Stimulated activated CD4-positive, alpha-beta T cell treated with anti-CD3 and anti-CD28 coated beads, TNF-alpha, amount 100 ng/mL, for 4 hours (primary cell): ENCODE results near the gene MXRA8.
A peak's percentile ranks its signal among the peaks of the same experiment; 100 is the strongest.
"Not testable (repeated sequence)": the region's sequence is repeated elsewhere in the genome, so short reads cannot be mapped to it uniquely, and the experiment has no call there.

Source experiments
- DNase-seq, 3 experiments: peaks; one replicate each; pipeline ENCODE4 v3.0.0-alpha.2; 2020; ENCODE audit warnings: low read depth in 3 of 3

MXRA8 gene

DNA sequence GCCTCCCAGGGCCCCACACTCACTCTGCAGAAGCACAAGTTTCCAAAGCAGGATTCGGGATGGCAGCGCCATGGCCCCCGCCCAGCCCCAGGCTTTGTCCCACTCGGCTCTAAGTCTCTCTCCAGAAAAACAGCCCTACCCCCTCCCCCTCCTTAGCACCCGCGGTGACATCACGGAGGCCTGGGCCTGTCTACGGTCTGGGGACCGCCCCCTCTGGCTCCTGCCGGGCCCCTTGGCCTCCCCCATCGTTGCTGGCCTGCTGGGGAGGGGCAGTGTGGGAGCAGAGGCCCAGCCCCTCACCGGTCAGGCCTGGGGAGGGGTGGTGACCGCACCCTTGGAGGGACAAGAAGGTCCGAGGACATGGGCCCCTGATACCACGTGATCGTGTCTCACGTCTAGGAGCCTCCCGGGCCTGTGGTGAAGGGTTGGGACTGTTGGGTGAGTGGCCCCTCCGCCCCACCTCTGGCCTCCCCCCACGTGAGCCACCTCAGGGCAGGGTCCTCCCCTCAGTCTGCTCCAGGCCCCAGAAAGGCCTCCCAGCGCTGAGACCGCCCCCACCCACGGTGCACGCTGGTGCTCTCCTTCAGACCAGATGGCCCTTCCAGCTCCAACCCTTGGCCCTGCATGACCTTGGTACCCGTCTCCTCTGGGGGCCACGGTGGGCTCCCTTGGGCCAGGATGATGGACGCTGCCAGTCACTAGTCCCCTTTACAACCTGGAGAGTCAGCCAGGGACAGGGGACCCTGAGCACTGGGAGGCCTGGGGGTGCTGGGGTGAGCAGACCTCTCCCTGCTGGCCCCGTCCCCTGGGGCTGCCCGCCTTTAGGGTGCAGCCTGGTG is at the start of gene MXRA8:
MXRA8 (minus strand) TSS at position 123 of the 839 bp plus-strand sequence; CDS start at position 72, 51 bp downstream.
- no peak for DNase-seq

- no peak for DNase-seq
Observed at GRCh38 chr1:1407636-1408318, 49.4 kb upstream of the MXRA8 start.

DNA sequence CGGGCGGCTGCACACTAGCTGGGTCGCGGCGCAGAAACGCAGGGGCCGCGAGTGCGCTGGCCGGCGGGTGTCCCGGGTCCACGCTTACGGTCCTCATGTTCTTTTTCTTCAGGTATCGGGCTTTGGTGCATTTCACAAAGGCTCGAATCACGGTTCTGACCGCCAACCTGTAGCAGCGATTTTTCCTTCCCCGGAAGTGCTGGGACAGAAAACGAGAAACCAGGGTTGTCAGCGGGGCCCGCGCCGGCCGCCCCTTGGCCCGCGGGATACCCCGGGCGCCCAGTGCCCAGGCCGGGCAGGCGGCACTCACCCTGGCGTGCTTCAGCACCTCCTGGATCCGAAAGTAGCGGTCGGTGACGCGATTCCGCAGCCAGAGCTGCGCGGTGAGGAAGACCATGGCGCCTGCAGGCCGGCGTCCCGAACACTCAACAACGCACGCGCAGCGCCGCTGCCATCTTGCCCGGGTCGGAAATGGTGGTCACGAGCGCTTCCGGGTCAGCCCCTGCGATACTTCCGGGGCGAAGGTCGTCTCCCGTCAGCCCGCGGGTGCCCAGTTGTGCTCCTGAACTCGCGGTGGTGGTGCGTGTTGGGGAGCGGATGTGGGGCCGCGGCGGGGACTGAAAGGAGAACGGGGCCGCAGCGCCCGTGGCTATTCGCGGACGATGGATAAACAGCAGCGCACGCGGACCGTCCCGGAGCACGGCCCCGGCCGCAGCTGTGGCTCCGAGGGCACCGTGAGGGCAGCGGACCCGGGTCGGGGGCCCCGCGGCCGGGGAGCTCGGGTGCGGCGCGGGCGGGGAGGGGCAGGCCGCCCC is 48.7 kb upstream of the MXRA8 start, which contains the start of gene MRPL20:
MRPL20 (minus strand) TSS at position 473 of the 815 bp plus-strand sequence; CDS start at position 397, 76 bp downstream.
- peak; percentile 87 to 92 (median 89) for DNase-seq

DNA sequence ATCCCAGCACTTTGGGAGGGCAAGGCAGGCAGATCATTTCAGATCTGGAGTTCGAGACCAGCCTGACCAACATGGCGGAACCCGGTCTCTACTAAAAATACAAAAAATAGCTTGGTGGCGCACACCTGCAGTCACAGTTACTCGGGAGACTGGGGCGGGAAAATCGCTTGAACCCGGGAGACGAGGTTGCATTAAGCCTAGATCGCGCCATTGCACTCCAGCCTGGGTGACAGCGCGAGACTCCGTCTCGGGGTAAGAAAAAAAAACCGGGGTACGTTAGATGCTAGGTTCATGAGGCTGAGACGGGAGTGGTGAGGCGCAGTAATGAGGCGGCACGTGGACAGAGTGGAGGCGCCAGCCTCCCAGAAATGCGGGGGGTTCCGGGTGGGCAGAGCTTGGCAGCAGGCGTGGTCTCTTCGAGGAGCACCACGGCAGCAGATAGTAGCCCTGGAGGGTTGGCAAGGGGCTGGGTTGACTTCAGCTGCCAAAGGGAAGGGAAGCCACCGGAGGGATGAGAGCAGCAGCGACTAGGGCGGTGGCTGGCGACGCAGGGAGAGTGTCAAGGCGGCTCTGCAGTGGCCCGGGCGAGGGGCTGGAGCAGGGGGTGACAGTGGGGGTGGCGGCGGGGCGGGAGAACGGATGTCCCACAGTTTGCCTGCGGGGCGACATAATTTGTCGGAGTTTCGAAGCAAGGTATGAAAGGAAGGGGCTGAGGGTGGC is 47.9 kb upstream of the MXRA8 start:
- no peak for DNase-seq

- no peak for DNase-seq
Observed at GRCh38 chr1:1403653-1404052, 45.3 kb upstream of the MXRA8 start.

GRCh38 chr1:1402901-1403392 is 44.6 kb upstream of the MXRA8 start:
- DNase-seq, result not testable (repeated sequence)

GRCh38 chr1:1402072-1402900 is 43.9 kb upstream of the MXRA8 start:
- DNase-seq, result no peak

- no peak for DNase-seq
Observed at GRCh38 chr1:1401457-1402010, 43.2 kb upstream of the MXRA8 start.

DNA sequence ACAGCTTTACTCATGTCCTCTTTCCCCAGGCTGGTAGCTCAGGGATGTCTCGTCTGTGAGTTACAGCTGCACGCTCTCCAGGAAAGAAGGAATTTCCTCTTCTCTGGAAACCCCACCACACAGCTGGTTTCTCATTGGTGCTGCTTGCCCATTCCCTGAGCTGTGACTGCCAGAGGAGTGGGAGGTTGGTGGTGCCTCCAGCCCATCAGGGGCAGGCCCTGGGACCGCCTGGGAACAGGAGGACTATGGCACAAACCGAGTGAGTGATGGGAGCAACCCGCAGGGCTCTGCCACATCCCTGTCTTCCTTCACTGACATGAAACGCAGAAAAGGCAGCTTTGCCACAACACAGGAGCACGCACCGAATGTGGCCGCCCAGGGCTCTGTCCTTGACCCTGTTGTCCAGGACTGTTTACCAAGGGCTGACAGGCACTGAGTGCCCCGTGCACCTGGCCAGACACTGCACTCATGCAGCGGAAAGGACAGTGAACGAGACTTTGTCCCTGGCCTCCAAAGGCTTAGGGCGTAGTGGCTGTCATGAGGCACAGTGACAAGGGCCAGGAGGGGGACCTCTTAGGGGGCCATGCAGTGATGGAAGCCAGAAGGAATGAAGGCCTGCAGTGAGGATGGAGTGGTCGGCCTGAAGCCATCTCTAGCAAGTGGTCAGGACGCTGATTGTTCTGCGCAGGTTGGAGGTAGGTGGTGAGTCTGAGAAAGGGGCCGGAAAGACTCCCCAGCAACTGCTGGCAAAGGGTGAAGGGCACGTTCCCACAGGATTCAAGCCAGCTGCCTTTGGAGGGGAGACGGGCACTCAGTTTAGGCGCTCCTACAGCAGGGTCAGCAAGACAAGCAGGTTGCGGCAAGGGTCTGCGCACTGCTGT is 42.5 kb upstream of the MXRA8 start:
- DNase-seq, result no peak

- DNase-seq, result no peak
Observed at GRCh38 chr1:1399872-1400575, 41.7 kb upstream of the MXRA8 start.

DNA sequence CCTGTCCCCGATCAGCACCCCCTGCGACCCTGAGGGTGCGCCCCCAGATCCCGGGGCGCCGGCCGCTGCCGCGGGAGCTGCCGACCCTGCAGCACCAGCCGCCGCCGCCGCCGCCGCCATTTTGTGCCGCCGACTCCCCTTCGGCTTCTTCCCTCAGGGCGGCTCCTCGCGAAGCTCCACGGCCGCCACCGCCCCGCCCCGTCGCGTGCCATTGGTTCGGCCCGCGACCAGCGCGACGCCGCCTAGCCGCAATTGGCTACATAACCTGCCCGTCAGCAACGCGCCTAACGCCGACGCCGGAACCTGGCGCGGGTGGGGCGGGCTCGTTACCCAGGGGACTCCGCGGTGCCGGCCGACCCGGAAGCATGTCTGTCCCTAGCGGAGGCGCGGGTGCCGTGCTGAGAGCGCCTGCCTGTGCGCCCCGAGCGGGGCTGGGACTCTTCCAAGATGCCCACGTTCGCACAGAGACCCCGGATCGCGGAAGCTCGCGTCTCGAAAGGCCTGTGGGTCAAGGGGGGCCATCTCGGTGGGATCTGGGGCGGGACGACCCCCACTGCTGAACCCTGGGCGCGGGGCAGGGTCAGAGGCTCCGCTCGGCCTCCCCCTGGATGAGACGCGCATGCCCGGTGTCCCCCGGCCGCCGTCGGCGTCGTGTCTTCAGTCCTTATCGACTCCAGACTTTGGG is 41.0 kb upstream of the MXRA8 start, which contains the start of gene CCNL2:
CCNL2 (minus strand) TSS at position 149 of the 685 bp plus-strand sequence; CDS start at position 120, 29 bp downstream.
- DNase-seq, result peak; percentile 98 to 100 (median 99)

DNA sequence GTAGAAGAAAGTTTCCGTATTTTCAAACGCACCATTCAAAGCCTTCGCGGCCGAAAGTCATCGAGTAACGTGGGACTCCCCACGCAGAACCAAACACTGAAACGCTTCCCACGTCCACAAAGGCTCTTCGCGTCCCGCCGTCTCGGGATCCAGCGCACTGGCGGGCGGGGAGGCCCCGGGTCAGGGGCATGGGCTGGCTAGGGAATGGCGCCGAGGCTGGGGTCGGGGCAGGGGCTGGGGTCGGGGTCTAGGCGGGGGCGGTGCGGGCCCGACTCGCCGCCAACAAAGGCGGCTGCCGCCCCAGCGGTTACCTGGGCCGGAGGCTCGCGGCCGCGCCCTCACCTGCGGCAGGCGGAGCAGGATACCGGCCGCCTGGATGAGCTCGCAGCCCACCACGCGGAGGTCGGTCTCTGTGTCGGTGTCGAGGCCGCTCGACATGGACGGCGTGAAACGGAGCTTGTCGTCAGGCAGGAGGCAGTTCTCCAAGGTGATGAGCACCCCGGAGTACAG is 40.4 kb upstream of the MXRA8 start:
- DNase-seq, result no peak

DNA sequence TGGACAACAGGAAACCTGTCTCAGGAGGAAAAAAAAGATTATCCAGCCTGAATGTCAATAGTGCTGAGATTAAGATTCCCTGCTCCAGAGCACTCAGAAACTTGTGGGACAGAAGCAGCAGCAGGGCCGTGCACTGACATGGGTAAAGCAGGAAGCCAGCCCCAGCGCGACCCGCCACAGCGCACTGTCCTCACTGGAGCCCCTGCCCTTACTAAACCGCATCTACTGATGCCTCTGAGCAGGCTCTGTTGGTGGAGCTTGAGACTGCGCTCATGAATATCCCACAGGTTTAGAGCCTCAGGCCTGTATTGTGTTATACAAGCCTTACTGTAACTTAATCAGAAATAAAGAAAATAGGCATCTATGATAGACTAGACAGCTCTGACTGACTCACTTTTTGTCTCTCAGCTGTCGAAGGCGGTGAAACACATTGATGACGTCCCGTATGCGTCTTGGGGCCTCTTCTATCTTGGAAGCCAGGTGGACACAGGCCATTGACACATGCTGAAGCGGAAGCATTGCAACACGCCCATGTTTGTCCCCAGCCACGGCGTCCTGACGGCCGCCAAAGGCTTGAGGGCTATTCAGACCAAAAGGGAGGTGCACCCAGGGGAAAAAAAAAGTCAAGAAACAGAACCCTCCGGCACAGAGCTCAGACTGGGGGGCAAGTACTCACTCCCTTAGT is 39.6 kb upstream of the MXRA8 start:
- DNase-seq, result no peak

DNA sequence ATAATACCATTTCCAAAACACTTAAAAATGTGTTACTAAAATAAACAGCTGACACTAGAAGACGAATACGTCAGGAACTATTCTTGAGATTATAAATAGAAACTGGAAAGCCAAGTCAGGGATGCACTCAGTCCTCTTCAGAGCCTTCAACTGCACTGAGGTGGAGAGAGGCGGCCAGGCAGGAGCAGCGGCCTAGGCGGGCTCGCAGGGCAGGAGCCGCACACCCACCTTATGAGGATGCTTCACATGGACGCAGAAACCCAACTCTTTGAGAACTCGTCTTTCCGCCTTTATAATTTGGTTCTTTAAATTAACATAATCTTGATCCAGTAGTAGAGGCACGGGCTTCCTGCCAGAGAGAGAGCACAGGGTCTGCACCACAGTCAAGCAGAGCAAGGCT is 36.8 kb upstream of the MXRA8 start:
- no peak for DNase-seq

- DNase-seq, result no peak
Observed at GRCh38 chr1:1394116-1394515, 35.8 kb upstream of the MXRA8 start.

GRCh38 chr1:1393428-1393827 is 35.1 kb upstream of the MXRA8 start:
- DNase-seq, result no peak

GRCh38 chr1:1393014-1393413 is 34.7 kb upstream of the MXRA8 start:
- no peak for DNase-seq
